ENCODE measurements around the gene TCF25.
"Not testable (repeated sequence)": the region's sequence is repeated elsewhere in the genome, so short reads cannot be mapped to it uniquely, and the experiment has no call there.

TCF25 gene

DNA sequence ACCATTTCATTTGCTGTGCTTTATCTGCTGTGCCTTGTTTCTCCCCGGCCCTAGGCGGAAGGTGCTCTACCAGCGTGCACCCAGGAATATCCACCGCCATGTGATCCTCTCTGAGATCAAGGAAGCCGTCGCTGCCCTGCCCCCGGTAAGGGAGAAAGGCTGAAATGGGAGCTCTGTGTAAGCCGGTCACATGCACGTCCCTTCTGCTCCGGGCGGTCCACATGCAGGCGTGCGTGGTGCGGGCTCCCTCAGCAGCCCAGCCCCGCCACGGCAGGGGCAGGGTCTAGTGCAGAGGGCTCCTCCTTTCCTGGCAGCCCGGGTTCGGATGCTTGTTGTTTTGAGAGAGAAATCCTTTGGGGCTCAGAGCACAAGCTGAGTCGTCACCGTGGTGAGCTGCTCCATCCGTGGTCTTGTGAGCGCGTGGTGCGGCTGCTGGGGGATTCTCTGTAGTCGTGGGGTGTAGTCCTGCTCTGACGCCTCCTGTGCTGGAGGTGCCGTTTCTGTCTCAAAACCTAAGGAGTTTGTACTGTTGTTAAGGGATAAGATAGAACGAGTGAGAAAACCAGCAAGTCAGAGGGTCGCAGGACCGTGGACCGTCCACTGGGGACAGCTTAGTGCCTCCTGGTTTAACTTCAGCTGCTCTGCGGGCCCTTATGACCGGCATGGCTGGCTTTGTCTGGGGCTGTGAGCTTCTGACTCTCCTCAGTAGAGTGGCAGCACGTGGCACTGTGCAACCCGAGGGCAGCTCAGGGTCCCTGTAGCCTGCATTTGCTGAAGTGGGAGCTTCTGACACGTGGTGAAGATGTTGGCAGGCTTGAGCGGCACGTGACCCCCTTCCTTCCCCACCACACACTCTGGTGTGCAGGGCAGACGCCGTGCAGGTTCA lies 33.0 kb downstream of the TCF25 start:
- DNase-seq, result no peak

DNA sequence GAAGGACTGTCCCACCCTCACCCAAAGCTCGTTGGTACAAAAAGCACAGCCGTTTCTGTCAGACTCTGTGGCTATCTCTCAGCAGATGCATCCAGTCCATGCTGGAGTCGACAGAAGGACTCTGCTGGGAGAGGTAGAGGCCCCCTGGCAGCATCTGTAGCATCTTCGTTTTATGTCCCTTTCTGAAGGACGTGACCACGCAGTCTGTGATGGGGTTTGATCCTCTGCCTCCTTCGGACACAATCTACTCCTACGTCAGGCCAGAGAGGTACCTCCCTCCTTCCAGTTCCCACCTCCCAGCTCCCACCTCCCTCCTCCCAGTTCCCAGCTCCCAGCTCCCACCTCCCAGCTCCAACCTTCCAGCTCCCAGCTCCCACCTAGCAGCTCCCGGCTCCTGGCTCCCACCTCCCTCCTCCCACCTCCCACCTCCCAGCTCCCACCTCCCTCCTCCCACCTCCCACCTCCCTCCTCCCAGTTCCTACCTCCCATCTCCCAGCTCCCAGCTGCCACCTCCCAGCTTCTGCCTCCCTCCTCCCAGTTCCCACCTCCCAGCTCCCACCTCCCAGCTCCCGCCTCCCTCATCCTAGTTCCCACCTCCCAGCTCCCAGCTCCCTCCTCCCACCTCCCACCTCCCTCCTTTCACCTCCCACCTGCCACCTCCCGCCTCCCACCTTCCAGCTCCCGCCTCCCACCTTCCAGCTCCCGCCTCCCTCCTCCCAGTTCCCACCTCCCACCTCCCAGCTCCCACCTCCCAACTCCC lies 33.8 kb downstream of the TCF25 start:
- DNase-seq, result no peak

DNA sequence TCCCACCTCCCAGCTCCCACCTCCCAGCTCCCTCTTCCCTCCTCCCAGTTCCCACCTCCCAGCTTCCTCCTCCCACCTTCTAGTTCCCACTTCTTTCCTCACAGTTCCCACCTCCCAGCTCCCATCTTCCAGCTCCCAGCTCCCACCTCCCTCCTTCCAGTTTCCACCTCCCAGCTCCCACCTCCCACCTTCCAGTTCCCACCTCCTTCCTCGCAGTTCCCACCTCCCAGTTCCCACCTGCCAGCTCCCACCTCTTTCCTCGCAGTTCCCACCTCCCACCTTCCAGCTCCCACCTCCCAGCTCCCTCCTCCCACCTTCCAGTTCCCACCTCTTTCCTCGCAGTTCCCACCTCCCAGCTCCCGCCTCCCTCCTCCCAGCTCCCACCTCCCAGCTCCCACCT lies 34.8 kb downstream of the TCF25 start:
- no peak for DNase-seq

DNA sequence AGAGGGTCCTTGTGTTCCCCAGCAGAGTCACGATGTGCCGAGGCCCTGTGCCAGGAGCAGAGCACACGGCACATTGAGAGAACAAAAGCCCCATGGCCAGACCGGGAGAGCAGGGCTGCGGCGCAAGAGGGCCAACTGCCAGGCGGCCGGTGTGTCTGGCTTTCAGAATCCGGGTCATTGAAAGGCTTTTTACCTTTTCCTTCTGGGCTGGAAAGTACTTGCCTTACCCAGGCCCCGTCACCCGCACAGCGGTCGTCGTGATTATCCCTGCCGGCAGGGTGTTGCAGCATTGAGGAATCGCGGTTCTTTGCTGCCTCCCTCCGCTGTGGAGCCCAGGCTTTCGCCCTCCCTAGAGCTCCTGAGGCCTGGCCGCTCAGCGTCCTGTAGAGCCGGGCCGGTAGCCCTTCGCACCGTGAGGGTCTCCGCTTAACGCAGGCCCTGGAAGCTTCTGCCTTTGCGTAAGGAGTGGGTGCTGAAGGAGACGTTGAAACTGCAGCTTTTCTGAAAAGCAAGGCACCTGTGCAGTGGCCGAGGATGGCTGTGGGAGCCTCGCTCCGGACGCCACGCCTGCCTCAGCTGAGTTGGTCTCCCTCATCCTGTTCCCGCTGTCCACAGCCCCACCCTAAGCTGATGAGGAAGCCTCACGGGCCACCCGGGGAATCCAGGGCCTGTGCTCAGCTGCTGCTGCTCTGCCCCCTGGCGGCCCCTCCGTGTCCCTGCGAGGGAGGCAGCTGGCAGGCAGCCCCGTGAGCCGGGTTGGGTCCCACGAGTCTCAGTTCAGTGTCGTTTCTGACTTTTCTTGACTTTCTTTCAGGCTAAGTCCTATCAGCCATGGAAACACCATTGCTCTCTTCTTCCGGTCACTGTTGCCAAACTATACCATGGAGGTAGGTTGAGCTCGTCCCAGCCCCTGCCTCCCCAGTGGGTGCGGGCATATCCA lies 36.7 kb downstream of the TCF25 start:
- DNase-seq, result peak; percentile 64 to 66

DNA sequence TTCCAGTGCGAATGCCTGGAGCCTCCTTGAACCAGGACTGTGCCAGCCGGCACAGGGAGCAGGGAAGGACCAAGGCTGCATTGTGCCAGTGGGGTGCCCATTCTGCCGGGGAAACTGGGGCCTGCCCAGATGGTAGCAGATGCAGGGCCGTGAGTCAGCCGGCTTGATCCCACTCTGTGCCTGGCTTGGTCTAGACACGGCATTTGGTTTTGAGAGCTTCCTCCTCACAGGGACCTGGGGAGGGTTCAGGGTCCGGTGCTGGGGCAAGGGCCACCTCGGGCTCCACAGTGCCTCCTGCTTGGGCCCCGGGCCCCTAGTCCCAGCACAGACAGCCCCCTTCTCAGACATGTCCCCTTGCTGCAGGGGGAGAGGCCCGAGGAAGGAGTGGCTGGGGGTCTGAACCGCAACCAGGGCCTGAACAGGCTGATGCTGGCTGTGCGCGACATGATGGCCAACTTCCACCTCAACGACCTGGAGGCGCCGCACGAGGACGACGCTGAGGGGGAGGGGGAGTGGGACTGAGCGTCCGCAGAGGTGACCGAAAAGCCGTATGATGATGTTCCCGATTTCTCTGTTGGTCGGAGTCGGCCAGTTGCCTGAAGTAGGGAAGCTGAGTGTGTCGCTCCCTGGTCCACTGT lies 37.4 kb downstream of the TCF25 start:
- no peak for DNase-seq

DNA sequence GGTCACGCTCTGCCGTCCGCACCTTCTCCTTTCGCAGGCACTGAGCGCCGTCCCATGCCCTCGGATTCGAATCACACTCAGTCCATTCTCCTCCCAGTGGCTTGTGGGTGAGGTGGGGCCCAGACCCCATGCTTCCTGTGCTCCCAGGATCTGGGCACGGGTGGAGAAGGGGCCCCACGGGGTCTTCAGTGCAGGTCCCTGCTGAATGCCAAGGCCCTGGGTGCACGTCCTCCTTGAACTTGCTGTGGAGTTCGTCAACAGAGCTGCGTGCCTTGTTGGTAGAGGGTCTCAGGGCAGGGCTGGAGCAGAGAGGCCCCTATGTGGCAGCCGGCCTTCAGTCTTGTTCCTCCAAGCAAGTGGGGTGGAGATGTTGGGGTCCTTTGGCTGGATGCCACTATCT lies 38.0 kb downstream of the TCF25 start:
- DNase-seq, result no peak

DNA sequence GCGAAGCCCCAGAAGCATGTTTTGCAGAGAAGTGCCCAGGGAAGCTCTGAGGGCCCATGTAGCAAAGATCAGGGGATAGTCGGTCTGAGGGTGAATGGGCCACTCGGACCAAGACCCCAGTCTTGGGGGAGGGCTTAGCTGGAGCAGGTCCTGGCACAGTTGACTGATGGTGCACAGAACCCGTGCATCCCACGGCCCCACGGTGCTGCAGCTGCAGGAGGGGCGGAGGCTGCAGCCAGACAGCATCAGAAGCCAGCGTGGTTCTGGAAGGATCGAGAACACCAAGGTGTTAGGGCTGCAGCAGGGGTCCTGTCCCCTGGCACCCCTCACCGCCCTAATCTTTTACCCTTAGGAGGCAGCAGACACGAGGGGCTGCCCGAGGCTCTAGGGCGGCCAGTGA lies 38.8 kb downstream of the TCF25 start:
- no peak for DNase-seq

DNA sequence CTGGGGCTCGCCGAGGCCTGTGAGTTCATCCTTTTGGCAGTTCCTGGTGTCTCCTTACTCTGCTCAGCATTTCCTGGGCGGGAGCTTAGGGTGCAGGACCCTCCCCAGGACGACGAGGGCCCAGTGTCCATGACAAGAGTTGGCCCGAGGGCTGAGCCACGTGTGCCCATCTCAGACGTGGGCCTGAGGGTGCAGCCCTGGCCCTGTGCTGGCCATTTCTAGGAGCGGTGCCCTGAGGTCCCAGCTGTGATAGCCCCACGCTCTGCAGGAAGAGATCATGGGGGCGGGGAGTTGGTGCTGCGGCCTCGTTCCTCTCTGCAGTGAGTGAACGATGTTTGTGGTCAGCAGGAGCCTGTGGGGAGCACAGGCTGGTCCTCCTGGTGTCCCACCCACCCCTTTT lies 39.2 kb downstream of the TCF25 start:
- DNase-seq, result no peak

DNA sequence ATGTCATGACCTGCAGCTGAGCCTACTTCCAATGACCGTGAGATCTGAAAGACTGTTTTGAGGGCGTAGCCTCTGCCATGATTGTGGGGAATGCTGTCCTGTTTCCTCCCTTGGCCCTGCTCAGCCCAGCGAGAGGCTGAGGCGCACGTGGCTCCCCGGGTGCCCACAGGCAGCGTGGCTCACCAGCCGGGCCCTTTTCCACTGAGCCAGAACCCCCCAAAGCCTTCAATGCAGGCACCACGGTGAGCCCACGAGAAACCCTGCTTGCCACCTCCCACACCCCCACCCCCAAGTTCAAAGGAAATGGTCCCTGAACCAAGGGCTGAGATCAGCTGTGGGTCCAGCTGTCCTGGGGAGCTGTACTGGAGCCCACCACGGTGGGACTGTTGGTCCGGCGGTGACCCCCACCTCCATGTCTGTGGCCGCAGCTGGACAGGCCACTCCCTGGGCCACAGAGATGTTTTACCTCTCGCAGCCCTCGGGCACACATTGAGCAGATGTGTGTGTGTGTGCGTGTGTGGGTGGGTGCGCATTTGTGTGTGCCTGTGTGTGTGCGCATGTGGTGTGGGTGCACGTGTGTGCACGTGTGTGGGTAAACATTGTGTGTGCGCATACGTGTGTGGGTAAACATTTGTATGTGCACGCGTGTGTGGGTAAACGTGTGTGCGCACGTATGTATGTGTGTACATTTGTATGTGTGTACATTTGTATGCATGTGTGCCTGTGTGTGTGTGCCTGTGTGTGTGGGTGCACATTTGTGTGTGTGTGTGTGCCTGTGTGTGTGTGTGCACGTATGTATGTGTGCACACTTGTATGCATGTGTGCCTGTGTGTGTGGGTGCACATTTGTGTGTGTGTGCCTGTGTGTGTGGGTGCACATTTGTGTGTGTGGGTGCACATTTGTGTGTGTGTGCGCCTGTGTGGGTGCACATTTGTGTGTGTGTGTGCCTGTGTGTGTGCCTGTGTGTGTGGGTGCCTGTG lies 40.3 kb downstream of the TCF25 start:
- no peak for DNase-seq

DNA sequence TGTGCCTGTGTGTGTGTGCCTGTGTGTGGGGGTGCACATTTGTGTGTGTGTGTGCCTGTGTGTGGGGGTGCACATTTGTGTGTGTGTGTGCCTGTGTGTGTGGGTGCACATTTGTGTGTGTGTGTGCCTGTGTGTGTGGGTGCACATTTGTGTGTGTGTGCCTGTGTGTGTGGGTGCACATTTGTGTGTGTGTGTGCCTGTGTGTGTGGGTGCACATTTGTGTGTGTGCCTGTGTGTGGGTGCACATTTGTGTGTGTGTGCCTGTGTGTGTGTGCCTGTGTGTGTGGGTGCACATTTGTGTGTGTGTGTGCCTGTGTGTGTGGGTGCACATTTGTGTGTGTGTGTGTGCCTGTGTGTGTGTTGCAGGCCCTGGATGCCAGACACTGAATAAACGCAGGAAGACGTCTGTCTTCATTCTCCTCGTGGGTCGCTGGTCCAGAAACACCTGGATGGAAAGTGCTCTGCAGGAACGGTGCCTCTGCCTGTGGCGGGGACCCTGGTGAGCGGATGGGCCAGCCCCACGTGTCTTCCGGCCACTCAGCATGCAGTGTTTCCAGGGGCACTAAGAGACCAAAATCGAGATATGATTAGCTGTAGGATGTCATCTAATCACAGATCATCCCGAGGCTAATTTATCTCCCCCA lies 41.4 kb downstream of the TCF25 start:
- DNase-seq, result not testable (repeated sequence)

DNA sequence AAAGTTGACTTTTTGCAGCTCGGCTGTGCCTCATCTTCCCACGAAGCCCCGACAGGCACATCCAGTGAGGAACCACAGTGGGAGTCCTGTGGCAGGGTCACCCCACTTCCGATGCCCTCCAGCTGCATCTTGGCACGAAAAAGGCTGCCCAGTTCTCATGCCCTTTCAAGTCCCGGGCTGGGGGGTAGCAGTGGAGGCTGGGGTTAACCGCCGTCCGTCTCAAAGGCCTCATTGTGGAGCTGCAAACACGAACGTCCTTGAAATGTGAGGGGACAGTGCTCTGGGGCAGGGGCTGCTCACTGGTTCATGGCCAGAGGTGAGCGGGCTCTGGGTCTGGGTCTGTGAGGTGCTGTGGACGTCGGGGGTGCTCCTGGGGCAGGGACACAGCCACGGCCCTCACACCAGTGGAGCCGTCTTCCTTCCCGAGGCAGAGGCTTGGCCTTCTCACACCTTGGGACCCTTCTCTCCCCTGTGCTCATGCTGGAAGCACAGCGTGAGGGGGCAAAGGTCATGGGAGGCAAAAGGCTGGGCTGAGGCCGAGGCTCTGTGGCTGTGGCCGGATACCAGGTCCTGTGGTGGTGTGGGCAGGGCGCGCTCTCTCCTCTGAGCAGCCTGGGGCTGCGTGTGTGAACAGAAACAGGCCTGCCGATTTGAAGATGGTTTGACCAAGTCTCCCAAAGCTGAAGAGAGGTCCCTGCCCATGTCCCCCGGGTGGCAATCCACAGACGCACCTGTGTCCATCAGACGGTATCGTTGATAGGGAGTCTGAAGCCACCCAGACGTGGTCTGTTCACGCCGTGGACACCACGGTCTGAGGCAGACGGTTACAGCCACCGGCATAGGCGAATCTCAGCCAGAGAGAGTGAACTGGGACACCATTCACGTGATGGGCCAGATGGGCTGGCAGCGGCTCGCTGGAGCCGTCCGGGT lies 42.2 kb downstream of the TCF25 start:
- DNase-seq, result no peak

DNA sequence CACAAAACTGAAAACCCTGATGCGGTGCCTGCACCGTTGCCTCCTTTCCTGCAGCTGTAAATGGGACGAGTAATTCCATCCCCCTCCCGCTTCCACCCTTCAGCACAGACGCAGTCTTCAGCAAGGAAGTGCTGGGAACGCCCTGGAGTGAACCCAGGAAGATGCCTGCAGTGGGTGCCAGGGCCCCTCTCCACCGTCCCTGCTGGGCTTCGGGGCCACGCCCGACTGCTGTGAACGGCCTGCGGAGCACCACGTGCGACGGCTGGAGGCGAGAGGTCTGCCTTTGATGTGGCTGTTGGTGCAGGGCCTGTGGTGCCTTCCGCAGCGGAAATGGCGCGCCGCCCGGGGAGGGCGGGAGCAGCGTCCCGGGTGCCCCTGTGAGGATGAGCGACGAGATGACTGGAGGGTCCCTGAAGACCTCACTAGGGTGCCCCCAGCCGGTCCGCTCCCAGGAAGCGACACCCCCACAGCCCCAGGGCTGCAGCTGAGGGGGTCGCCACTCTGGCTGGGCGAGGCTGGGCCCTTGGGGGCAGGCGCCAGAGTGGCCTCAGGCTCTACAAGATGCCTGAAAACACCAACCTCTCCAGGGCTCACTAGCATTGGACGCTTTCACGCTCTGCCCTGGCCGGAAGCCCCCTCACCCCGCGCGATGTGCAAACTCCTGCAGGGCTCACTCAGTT lies 44.5 kb downstream of the TCF25 start:
- DNase-seq, result peak; percentile 47 to 62

DNA sequence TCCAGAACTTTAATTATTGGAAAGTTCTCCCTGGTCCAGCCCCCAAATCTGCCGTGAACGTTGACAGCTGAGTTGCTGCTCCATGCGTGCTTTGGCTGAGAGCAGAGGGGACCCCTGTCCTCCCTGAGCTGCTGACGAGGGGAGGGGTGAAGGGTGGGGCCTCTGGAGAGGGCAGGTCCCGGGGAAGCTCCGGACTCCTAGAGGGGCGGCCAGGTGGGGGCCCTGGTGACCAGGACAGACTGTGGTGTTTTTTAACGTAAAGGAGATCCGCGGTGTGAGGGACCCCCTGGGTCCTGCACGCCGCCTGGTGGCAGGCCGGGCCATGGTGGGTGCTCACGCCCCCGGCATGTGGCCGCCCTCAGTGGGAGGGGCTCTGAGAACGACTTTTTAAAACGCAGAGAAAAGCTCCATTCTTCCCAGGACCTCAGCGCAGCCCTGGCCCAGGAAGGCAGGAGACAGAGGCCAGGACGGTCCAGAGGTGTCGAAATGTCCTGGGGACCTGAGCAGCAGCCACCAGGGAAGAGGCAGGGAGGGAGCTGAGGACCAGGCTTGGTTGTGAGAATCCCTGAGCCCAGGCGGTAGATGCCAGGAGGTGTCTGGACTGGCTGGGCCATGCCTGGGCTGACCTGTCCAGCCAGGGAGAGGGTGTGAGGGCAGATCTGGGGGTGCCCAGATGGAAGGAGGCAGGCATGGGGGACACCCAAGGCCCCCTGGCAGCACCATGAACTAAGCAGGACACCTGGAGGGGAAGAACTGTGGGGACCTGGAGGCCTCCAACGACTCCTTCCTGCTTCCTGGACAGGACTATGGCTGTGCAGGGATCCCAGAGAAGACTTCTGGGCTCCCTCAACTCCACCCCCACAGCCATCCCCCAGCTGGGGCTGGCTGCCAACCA lies 45.3 kb downstream of the TCF25 start, which contains the start of gene MC1R:
Gene MC1R, plus strand, starts transcription at position 410 of the 895 bp plus-strand sequence. Its CDS starts 397 bp downstream, at position 807.
- DNase-seq, result no peak

DNA sequence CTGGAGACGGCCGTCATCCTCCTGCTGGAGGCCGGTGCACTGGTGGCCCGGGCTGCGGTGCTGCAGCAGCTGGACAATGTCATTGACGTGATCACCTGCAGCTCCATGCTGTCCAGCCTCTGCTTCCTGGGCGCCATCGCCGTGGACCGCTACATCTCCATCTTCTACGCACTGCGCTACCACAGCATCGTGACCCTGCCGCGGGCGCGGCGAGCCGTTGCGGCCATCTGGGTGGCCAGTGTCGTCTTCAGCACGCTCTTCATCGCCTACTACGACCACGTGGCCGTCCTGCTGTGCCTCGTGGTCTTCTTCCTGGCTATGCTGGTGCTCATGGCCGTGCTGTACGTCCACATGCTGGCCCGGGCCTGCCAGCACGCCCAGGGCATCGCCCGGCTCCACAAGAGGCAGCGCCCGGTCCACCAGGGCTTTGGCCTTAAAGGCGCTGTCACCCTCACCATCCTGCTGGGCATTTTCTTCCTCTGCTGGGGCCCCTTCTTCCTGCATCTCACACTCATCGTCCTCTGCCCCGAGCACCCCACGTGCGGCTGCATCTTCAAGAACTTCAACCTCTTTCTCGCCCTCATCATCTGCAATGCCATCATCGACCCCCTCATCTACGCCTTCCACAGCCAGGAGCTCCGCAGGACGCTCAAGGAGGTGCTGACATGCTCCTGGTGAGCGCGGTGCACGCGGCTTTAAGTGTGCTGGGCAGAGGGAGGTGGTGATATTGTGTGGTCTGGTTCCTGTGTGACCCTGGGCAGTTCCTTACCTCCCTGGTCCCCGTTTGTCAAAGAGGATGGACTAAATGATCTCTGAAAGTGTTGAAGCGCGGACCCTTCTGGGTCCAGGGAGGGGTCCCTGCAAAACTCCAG lies 46.4 kb downstream of the TCF25 start:
- no peak for DNase-seq

DNA sequence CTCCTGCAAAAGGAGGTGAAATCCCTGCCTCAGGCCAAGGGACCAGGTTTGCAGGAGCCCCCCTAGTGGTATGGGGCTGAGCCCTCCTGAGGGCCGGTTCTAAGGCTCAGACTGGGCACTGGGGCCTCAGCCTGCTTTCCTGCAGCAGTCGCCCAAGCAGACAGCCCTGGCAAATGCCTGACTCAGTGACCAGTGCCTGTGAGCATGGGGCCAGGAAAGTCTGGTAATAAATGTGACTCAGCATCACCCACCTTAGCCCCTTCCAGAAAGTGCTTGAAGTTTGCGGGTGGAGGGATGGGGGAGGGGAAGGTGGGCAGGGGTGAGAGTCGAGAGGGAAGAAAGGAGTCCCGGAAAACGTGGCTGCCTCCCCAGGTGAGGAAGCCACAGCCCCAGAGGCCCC lies 47.3 kb downstream of the TCF25 start:
- DNase-seq, result no peak

DNA sequence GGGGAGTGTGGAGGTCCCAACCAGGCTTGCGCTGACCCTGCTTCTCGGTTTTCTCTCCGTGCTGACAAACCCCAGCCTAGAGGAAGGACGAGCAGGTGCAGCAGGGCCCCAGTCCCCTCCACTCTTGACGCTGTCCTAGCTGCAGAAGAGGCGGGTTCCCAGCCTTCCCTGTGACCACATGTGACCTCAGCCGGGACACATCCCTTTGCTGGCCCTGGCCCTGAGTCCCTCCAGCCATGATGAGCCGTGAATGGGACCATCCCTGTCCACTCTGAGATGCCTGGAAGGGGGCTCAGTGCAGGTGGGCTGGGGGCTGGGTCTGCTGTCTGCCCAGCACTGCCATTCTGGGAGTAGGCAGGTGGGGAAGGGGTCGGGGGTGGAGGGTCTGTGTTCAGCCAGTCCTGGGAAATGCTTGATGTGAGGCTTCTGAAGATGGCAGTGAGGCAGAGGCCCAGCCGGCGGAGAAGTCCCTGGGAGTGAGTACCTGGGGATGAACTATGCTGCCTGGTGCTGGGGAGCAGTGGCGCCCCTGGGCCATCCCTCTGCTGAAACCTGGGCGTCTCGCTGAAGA lies 47.8 kb downstream of the TCF25 start:
- DNase-seq, result no peak

All from activated CD4-positive, alpha-beta T cell treated with anti-CD3 and anti-CD28 coated beads for 4 hours (primary cell).